SK-N-MC (cell line): ENCODE measurements around the gene CRKL.

ENCODE experiments used
- DNase-seq: peaks from one replicate; pipeline ENCODE4 v3.0.0-alpha.2; 2011; ENCODE audit warnings: low read depth, low spot score
- H3K27ac ChIP-seq: fragments of 200-600 bp; sonication (generic); 2 replicates; pipeline ENCODE4 v1.5.1; 2016; ENCODE audit warnings: mixed run types
- H3K36me3 ChIP-seq: fragments of 200-600 bp; sonication (generic); 2 replicates; pipeline ENCODE4 v1.6.1; 2017; ENCODE audit warnings: antibody characterized with exemption, low read length, mixed read lengths; ENCODE audit not compliant: insufficient read depth
- H3K4me3 ChIP-seq: fragments of 200-600 bp; sonication (generic); 2 replicates; pipeline ENCODE4 v1.5.1; 2016
- H3K9ac ChIP-seq: fragments of 200-600 bp; sonication (generic); 2 replicates; pipeline ENCODE4 v1.8.0; 2017; ENCODE audit warnings: mixed run types, mixed read lengths; ENCODE audit not compliant: insufficient read length
- H3K9me3 ChIP-seq: fragments of 200-600 bp; sonication (generic); 2 replicates; pipeline ENCODE4 v1.6.1; 2017; ENCODE audit warnings: low read depth, mild to moderate bottlenecking, antibody characterized with exemption, low read length, moderate library complexity, mixed read lengths
- EZH2 ChIP-seq: fragments of 200-600 bp; sonication (generic); IDR thresholded peaks from one replicate; pipeline ENCODE4 v1.6.1; 2017; ENCODE audit warnings: antibody characterized with exemption
- FOXP2 ChIP-seq: optimal IDR thresholded peaks from 2 replicates; pipeline ENCODE3; 2011; ENCODE audit warnings: mild to moderate bottlenecking, moderate library complexity; ENCODE audit not compliant: insufficient read depth; ENCODE audit errors: extremely low read length, control extremely low read depth
- POLR2AphosphoS5 ChIP-seq: IDR thresholded peaks from 2 replicates; pipeline ENCODE4 v1.6.1; 2012; ENCODE audit warnings: mild to moderate bottlenecking, low read depth, low read length, borderline replicate concordance

The CRKL gene

GRCh38 chr22:20916916-20917810 is at the start of gene CRKL:
Gene CRKL (plus strand): TSS chr22:20917407. CDS start chr22:20917935, 528 bp downstream.
- peak; percentile 66 for DNase-seq
- no peaks in the 10 kb centered on the region for H3K9me3 ChIP-seq
- H3K36me3 ChIP-seq: peaks cover 17% of the 10 kb centered on the region
- H3K27ac ChIP-seq: peak within 1 kb of the TSS; percentile 90
- TF ChIP-seq EZH2 (no peak), POLR2AphosphoS5 (peak; percentile 70; the same call in 1 of the 2 replicates), FOXP2 (no peak)
- peak within 1 kb of the TSS; percentile 96 for H3K4me3 ChIP-seq
- peak within 1 kb of the TSS; percentile 94 for H3K9ac ChIP-seq

GRCh38 chr22:20868025-20868962 is 48.9 kb upstream of the CRKL start:
- Histone ChIP-seq H3K9me3 (no peaks in the 10 kb centered on the region), H3K36me3 (no peaks in the 10 kb centered on the region; the same call in 1 of the 2 replicates), H3K27ac (no peak overlapping the region), H3K9ac (no peak overlapping the region), H3K4me3 (no peak overlapping the region)
- no peak for TF ChIP-seq EZH2
- TF ChIP-seq FOXP2: no peak
- TF ChIP-seq POLR2AphosphoS5: no peak
- DNase-seq: no peak

- Histone ChIP-seq H3K27ac (no peak overlapping the region), H3K36me3 (no peaks in the 10 kb centered on the region; the same call in 1 of the 2 replicates), H3K4me3 (no peak overlapping the region), H3K9ac (no peak overlapping the region), H3K9me3 (no peaks in the 10 kb centered on the region)
- no peak for TF ChIP-seq FOXP2
- TF ChIP-seq EZH2: no peak
- TF ChIP-seq POLR2AphosphoS5: no peak
- no peak for DNase-seq
Observed at GRCh38 chr22:20869234-20869633, 48.0 kb upstream of the CRKL start.

- Histone ChIP-seq H3K4me3 (no peak overlapping the region), H3K27ac (no peak overlapping the region), H3K36me3 (no peaks in the 10 kb centered on the region; the same call in 1 of the 2 replicates), H3K9me3 (no peaks in the 10 kb centered on the region), H3K9ac (no peak overlapping the region)
- no peak for TF ChIP-seq POLR2AphosphoS5
- TF ChIP-seq FOXP2: no peak
- no peak for TF ChIP-seq EZH2
- DNase-seq: no peak
Observed at GRCh38 chr22:20873214-20873613, 44.0 kb upstream of the CRKL start.

- H3K36me3 ChIP-seq: no peaks in the 10 kb centered on the region; the same call in 1 of the 2 replicates
- H3K9me3 ChIP-seq: no peaks in the 10 kb centered on the region
- no peak overlapping the region for H3K9ac ChIP-seq
- H3K27ac ChIP-seq: no peak overlapping the region
- no peak overlapping the region for H3K4me3 ChIP-seq
- TF ChIP-seq POLR2AphosphoS5: no peak
- TF ChIP-seq FOXP2: no peak
- TF ChIP-seq EZH2: no peak
- no peak for DNase-seq
Observed at GRCh38 chr22:20875296-20875695, 41.9 kb upstream of the CRKL start.

- Histone ChIP-seq H3K36me3 (no peaks in the 10 kb centered on the region; the same call in 1 of the 2 replicates), H3K4me3 (no peak overlapping the region), H3K27ac (no peak overlapping the region), H3K9ac (no peak overlapping the region), H3K9me3 (no peaks in the 10 kb centered on the region)
- DNase-seq: no peak
- TF ChIP-seq FOXP2 (no peak), POLR2AphosphoS5 (no peak), EZH2 (no peak)
Observed at GRCh38 chr22:20877715-20878114, 39.5 kb upstream of the CRKL start.

GRCh38 chr22:20881231-20881630 is 36.0 kb upstream of the CRKL start:
- Histone ChIP-seq H3K9ac (no peak overlapping the region), H3K27ac (no peak overlapping the region), H3K36me3 (peaks cover 4% of the 10 kb centered on the region; the same call in 1 of the 2 replicates), H3K4me3 (no peak overlapping the region), H3K9me3 (no peaks in the 10 kb centered on the region)
- no peak for DNase-seq
- TF ChIP-seq EZH2: no peak
- no peak for TF ChIP-seq FOXP2
- no peak for TF ChIP-seq POLR2AphosphoS5

- H3K4me3 ChIP-seq: no peak overlapping the region
- no peak overlapping the region for H3K9ac ChIP-seq
- no peaks in the 10 kb centered on the region for H3K9me3 ChIP-seq
- H3K36me3 ChIP-seq: peaks cover 4% of the 10 kb centered on the region; the same call in 1 of the 2 replicates
- no peak overlapping the region for H3K27ac ChIP-seq
- DNase-seq: no peak
- TF ChIP-seq FOXP2 (no peak), POLR2AphosphoS5 (no peak), EZH2 (no peak)
Observed at GRCh38 chr22:20881869-20882815, 35.1 kb upstream of the CRKL start.
